HL-60/S4 treated with retinoic acid at 250 ng/mL for 4 days and 3 days (cell line): ENCODE results near the gene KCNN2.

Experiments
- in situ Hi-C: fragments of 300-500 bp; cut with MboI; formaldehyde crosslinking; loops from 2 replicates; pipeline ENCODE4 v1.7.0; 2022; ENCODE audit warnings: low sequenced_read_pairs

The KCNN2 gene

GRCh38 chr5:114361724-114362196, at the start of gene KCNN2:
TSS of gene KCNN2 (plus strand) at chr5:114362070. CDS start at chr5:114362140, 70 bp downstream.
- in situ Hi-C loops, result no loop called here

- in situ Hi-C loops, result no loop called here
These were observed 49.2 kb upstream of the KCNN2 start for GRCh38 chr5:114312658-114313057.

- in situ Hi-C loops, result no loop called here
These were observed 47.8 kb upstream of the KCNN2 start for GRCh38 chr5:114314061-114314460.

- in situ Hi-C loops, result no loop called here
These were observed 45.7 kb upstream of the KCNN2 start for GRCh38 chr5:114316167-114316566.

GRCh38 chr5:114317751-114318150, 44.1 kb upstream of the KCNN2 start:
- in situ Hi-C loops, result no loop called here

- in situ Hi-C loops, result no loop called here
These were observed 42.6 kb upstream of the KCNN2 start for GRCh38 chr5:114319236-114319635.

GRCh38 chr5:114319821-114320220, 42.0 kb upstream of the KCNN2 start:
- in situ Hi-C loops, result no loop called here

- in situ Hi-C loops, result no loop called here
These were observed 37.6 kb upstream of the KCNN2 start for GRCh38 chr5:114324282-114324681.

- in situ Hi-C loops, result no loop called here
These were observed 36.3 kb upstream of the KCNN2 start for GRCh38 chr5:114325541-114325940.

- in situ Hi-C loops, result no loop called here
These were observed 34.4 kb upstream of the KCNN2 start for GRCh38 chr5:114327474-114327873.

- in situ Hi-C loops, result no loop called here
These were observed 33.9 kb upstream of the KCNN2 start for GRCh38 chr5:114327987-114328386.

GRCh38 chr5:114330916-114331531, 30.8 kb upstream of the KCNN2 start:
- in situ Hi-C loops, result no loop called here

GRCh38 chr5:114332493-114332892, 29.4 kb upstream of the KCNN2 start:
- in situ Hi-C loops, result no loop called here

GRCh38 chr5:114332925-114333324, 28.9 kb upstream of the KCNN2 start:
- in situ Hi-C loops, result no loop called here

- in situ Hi-C loops, result no loop called here
These were observed 26.5 kb upstream of the KCNN2 start for GRCh38 chr5:114335391-114335790.

GRCh38 chr5:114339108-114339507, 22.8 kb upstream of the KCNN2 start:
- in situ Hi-C loops, result no loop called here

GRCh38 chr5:114346181-114346580, 15.7 kb upstream of the KCNN2 start:
- in situ Hi-C loops, result no loop called here

- in situ Hi-C loops, result no loop called here
These were observed 6.6 kb upstream of the KCNN2 start for GRCh38 chr5:114355086-114355830.

GRCh38 chr5:114358329-114358728, 3.5 kb upstream of the KCNN2 start:
- in situ Hi-C loops, result no loop called here

- in situ Hi-C loops, result no loop called here
These were observed 1.5 kb upstream of the KCNN2 start for GRCh38 chr5:114360357-114360756.

GRCh38 chr5:114360816-114361723, 800 bp upstream of the KCNN2 start:
- in situ Hi-C loops, result no loop called here
